GM18858 (cell line): ENCODE data around the gene MEF2B.

ENCODE experiments used
- ATAC-seq: cut with Tn5 transposase; IDR thresholded peaks from one replicate; pipeline ENCODE4 v1.9.1; 2021; ENCODE audit not compliant: unreplicated experiment

Gene MEF2B

GRCh38 chr19:19170053-19170872, at the start of gene MEF2B:
MEF2B (minus strand) TSS chr19:19170263; CDS start chr19:19150735, 19,528 bp downstream.
- ATAC-seq, result peak; percentile 80

- no peak for ATAC-seq
Observed at GRCh38 chr19:19218911-19219310, 48.8 kb upstream of the MEF2B start.

- ATAC-seq, result no peak
Observed at GRCh38 chr19:19217099-19217498, 47.0 kb upstream of the MEF2B start.

DNA sequence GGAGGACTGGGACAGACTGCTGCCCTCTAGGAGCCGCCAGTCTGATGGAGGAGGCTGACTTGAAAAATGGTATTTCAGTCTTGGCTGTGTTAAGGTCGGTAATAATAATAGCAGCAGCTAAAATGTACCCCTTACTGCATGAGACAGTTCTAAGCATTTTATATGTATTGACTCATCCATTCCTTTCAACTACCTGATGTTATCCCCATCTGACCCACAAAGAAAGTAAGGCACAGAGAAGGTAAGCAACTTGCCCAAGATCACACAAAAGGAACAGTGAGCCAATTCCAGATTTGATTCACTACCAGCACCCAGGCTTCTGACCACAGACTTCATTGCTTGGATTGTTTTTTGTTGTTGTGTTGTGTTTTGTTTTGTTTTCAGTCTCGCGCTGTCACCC, 45.7 kb upstream of the MEF2B start:
- no peak for ATAC-seq

DNA sequence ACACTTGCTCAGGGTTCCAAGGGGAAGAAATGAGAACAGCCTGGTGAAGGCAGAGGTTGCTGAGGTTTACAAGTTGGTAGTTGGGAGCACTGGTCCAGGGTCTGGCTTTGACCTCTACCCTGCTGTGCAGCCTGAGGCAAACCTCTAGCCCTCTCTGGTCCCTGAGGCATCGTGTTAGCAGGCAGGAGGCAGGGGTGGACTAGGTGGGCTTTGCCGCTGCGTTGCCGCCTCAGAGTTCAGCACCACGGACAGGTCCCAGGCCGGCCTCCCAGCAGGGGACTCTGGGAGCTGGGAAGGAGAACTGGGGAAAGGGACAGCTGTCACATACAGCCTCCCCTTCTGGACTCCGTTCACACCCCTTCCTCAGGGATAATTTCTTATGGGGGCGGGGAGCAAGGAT, 44.8 kb upstream of the MEF2B start:
- no peak for ATAC-seq

DNA sequence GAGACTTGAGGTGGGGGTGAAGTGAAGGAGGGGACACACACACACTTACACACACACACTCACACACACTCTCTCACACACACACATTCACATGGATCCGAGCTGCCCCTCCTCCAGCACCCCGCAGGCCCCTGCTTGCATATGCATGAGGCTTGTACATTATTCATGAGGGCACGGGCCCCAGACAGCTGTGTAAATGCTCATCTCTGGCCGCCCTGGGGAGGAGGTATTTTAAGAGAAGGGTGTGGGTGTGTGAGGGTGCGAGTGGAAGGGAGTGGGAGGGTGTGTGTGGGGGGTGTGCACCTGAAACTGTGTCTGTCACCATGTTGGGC, 44.1 kb upstream of the MEF2B start:
- ATAC-seq, result no peak

GRCh38 chr19:19213426-19214158, 43.5 kb upstream of the MEF2B start:
- no peak for ATAC-seq

DNA sequence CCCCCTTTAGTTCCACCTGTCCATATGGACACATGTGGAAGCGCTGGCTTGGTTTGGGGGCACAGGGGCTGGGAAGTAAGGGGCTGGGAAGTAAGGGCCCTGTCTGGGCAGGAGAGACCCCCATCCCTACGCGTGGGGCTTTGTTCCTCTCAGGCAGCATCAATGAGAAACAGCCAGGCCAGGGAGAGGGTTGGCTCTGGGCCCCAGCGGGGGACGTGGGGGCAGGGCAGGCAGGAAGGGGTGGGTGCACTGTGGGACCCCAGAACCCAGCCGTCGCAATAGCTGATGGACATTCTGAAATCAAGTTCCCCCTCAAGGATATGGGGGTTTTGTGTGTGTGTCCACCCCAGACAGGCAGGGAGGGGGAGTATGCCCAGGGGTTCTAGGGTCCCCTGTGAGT, 42.9 kb upstream of the MEF2B start:
- no peak for ATAC-seq

DNA sequence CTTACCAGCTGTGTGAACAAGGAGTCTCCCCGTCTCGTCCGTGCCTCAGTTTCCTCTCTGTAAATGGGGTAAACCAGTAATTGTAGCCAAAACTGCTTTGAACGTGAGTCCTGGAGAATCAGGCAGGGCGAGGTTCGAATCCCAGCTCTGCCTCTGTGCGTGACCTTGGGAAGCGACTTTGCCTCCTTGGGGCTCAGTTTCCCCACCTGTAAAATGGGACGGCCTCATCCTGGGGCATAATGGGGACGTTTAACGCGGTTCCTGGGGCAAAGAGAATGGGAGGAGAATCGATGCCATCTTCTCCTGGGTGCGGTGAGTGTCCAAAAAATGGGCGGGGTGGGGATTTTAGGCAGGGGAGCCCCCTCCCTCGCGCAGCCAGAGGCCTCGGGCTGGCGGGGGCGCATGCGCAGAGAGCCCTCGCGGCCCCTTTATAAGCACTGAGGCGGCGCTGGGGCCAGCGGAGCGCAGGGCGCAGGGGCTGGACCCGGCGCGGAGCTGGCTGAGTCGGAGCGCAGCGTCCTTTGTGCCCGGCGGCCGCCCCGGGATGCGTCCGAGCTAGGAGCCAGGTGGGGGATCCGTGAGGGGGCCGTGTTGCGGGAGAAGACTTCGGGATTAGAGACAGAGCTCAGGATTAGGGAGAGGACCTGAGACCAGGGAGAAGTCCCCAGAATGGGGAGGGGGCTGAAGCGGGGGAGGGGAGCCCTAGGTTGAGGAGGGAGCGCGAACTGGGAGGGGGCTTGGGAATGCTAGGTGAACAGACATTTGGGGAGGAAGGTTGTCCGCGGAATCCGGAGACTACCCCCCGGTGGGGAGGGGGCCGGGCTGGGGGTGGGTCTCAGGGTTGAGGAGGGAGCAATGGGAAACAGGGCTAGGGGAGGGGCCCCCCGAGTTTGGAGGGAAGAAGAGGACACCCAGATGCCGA, 41.7 kb upstream of the MEF2B start, which contains the start of gene NCAN:
Gene NCAN (plus strand): TSS at position 460 of the 922 bp plus-strand sequence. CDS start 4,996 bp downstream, outside the sequence.
- ATAC-seq, result no peak

- ATAC-seq, result no peak
Observed at GRCh38 chr19:19209372-19209771, 39.3 kb upstream of the MEF2B start.

DNA sequence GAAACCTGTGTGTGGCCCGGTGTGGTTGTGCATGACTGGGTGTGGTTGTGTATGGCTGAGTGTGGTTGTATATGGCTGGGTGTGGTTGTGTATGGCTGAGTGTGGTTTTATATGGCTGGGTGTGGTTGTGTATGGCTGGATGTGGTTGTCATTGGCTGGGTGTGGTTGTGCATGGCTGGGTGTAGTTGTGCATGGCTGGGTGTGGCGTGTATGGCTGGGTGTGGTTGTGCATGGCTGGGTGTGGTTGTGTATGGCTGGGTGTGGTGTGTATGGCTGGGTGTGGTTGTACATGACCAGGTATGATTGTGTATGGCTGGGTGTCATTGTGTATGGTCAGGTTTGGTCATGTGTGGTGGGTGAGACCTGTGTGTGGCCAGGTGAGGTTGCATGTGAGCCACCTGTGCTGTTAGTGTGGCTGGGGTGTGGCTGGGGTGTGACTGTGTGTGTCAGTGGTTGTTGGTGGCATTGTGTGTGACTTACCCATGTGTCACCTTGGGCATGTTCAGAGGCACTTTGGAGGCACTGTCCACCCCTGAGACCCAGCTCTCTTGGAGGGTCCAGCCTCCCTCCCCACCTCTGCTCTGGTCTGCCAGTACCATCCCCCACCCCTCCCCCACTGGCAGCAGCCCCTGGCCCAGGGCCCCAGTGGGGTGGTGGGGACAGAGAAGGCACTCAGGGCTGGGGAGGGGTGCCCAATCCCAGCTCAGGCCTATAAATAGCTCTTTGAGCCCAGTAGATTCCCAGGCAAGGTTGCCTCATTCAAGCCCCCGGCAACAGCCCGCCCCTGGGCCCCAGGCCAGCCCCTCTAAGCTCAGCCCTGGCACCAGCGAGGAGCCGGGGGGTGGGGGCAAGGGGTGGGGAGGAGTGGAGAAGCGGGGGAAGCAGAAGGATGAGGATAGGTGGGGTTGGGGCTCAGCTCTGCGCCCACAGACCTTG, 37.8 kb upstream of the MEF2B start:
- no peak for ATAC-seq

GRCh38 chr19:19206938-19207337, 36.9 kb upstream of the MEF2B start:
- no peak for ATAC-seq

GRCh38 chr19:19205416-19206410, 35.6 kb upstream of the MEF2B start:
- ATAC-seq, result no peak

DNA sequence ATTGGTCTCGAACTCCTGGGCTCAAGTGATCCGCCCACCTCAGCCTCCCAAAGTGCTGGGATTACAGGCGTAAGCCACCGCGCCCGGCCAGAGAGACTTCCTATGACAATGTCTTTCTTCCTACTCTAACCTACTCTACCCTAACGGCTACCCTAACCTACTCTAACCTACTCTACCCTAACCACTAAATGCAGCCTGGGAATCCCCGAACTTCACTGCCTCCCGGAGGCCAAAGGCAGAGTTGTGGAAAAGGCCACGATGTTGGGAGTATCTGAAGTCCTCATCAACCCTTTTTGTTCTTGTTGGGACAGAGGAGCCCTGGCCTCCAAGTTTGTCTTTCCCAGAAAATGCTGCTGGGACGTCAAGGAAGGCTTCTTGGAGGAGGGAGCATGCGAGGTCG, 34.1 kb upstream of the MEF2B start:
- no peak for ATAC-seq

DNA sequence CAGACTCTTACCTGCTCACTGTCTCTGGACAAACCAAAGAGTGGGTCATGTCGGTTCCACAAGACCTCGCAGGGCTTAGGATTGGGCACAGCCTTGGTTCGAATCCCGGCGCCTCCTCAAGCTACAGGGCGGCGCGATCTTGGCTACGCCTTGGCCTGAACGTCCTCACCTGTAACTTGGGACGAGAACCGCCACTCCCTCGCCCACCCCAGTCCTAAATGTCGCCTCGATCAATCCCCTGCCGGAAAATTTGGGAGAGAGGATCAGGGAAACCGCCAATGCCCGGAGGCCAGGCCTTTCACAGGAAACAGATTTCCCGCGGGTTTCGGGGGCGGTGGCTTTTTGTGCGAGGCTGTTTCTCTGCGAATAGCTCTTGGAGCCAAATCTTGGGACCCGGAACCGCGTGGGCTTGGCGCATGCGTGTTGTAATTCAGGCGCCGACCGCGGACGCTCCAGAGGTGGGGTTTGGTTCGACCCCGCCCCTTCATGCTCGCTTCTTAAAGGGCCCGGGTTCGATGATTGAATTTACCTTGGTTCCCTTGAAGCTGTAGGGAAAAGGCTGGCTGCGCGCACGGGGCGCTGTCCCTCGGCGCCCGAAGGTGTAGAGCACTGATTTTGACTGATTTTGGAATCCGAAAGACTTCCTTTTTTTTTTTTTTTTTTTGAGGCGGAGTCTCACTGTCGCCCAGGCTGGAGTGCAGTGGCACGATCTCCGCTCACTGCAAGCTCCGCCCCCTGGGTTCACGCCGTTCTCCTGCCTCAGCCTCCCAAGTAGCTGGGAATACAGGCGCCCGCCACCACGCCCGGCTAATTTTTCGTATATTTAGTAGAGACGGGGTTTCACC, 33.2 kb upstream of the MEF2B start, which contains the start of gene NR2C2AP:
Gene NR2C2AP (minus strand): TSS at position 403 of the 845 bp plus-strand sequence. CDS start 354 bp downstream, at position 49.
- no peak for ATAC-seq

DNA sequence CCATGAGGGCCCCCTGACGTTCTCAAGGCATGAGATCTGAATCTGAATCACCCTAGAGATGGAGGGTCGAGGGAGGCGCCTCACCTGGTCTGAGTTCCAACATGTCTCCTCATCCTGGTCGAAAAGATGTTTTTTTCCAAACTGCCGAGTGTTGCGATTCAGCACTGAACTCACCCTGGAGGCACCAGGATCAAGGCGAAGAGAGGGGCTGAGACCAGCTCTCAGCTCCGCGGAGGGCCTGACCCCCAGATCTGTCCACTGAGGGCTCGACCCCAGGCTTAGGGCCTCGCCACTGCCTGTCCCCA, 32.6 kb upstream of the MEF2B start:
- ATAC-seq, result no peak

GRCh38 chr19:19201697-19202630, 31.9 kb upstream of the MEF2B start:
- no peak for ATAC-seq
